H1 (cell line): ENCODE data around the gene SLC66A1. TPM values are rescaled to one million over a fixed set of nuclear protein-coding genes. Genes with fewer than 3 reads are reported as not detected.

Experiments
- CBX5 ChIP-seq: fragments of 300-800, 300-1000 bp; sonication (generic); IDR thresholded peaks from 2 replicates; pipeline ENCODE4 v1.7.1; 2016; ENCODE audit warnings: antibody characterized with exemption, low read length, low read depth
- CTBP2 ChIP-seq: IDR thresholded peaks from 2 replicates; pipeline ENCODE4 v1.7.0; 2011; ENCODE audit warnings: borderline replicate concordance, mild to moderate bottlenecking, moderate library complexity, mixed read lengths, low read length; ENCODE audit not compliant: insufficient read depth, insufficient read length
- POLR2A ChIP-seq, 2 experiments: IDR thresholded peaks; 1 replicate in 1 of 2; 2 replicates in 1 of 2; pipeline ENCODE4 v1.6.1; 2011; ENCODE audit warnings: low read depth in 2 of 2, low read length in 2 of 2, mild to moderate bottlenecking in 2 of 2; ENCODE audit errors: control extremely low read depth in 1 of 2
- RBBP5 ChIP-seq: IDR thresholded peaks from 2 replicates; pipeline ENCODE4 v1.7.1; 2012; ENCODE audit warnings: low read depth, mild to moderate bottlenecking, inconsistent platforms, low read length, moderate library complexity, borderline replicate concordance
- RXRA ChIP-seq: IDR thresholded peaks from 2 replicates; pipeline ENCODE4 v1.6.1; 2011; ENCODE audit warnings: low read depth, mild to moderate bottlenecking, low read length, moderate library complexity; ENCODE audit not compliant: insufficient read depth
- SIX5 ChIP-seq: IDR thresholded peaks from 2 replicates; pipeline ENCODE4 v1.6.1; 2011; ENCODE audit warnings: mild to moderate bottlenecking, low read depth, low read length
- TEAD4 ChIP-seq: IDR thresholded peaks from 2 replicates; pipeline ENCODE4 v1.6.1; 2012; ENCODE audit warnings: low read depth, low read length, inconsistent platforms, mixed read lengths
- polyA plus RNA-seq, 7 experiments: library from polyadenylated mRNA; depleted of rRNA in 3 of 7; stranded (reverse) in 5 of 7; unstranded in 2 of 7; fragments of >200 nt in 5 of 7; fragments of 200-250 nt in 2 of 7; gene quantifications; 1 replicate in 5 of 7; 2 replicates in 1 of 7; 4 replicates in 1 of 7; pipeline versions ENCODE4 v1.2.1 to v1.2.3, GENCODE V29; 2011 to 2013; ENCODE audit warnings: missing spikeins in 2 of 7, mixed read lengths in 2 of 7
- total RNA-seq: library from RNA; stranded (reverse); fragmentation: NEBNext Ultra II Directional; extraction: Animal tissue kit (Norgen Biotek cat#: 25700); gene quantifications from 2 replicates; pipeline ENCODE4 v1.2.1, GENCODE V29; 2021
- TF ChIP-seq, protein P1 (sequence below): fragments of 300-600 bp; sonication (generic); IDR thresholded peaks from 2 replicates; pipeline ENCODE4 v1.7.1; 2012; ENCODE audit warnings: low read length, moderate library complexity, mild to moderate bottlenecking, inconsistent platforms; ENCODE audit not compliant: insufficient replicate concordance
- TF ChIP-seq, protein P2 (sequence below): IDR thresholded peaks from 2 replicates; pipeline ENCODE4 v1.6.1; 2012; ENCODE audit warnings: low read length, inconsistent platforms

SLC66A1 gene
- total and polyA plus RNA-seq, 2 of the 8 experiments (the other 6 are each of a cell fraction or from before 2014, with no cell fraction given), result 16.8 to 27.9 TPM

DNA sequence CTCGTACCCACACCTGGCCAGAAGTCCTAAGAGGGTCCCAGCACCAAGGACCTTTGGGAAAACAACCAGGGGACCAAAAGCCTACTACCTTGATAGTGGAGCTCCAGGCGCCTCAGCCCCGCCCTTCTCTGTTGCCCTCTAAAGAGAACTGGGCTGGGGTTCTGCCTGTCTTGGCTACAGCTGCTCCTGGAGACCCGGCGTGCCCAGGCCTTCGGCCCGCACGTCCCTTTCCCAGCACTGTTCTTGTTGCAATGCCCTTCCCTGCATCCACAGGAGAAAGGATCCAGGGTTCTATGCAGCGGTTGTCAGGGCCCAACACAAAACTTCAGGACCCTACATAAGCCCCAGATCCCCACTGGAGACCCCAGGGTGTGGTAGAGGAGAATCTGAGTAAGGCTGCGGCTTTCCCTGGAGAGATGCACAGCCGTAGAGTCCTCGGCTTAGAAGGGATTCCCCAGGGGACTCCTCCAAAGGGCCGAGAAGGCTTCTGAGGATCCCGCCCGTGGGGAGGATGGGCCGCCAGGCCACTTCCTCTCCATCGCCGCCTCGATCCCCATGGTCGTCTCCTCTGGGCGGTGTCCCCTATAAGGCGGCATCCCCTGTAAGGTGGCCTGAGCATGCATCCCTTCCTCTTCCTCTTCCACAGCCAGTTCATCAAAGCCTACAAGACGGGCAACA lies 12.0 kb downstream of the SLC66A1 start (continued):
- TF ChIP-seq, protein P1, sequence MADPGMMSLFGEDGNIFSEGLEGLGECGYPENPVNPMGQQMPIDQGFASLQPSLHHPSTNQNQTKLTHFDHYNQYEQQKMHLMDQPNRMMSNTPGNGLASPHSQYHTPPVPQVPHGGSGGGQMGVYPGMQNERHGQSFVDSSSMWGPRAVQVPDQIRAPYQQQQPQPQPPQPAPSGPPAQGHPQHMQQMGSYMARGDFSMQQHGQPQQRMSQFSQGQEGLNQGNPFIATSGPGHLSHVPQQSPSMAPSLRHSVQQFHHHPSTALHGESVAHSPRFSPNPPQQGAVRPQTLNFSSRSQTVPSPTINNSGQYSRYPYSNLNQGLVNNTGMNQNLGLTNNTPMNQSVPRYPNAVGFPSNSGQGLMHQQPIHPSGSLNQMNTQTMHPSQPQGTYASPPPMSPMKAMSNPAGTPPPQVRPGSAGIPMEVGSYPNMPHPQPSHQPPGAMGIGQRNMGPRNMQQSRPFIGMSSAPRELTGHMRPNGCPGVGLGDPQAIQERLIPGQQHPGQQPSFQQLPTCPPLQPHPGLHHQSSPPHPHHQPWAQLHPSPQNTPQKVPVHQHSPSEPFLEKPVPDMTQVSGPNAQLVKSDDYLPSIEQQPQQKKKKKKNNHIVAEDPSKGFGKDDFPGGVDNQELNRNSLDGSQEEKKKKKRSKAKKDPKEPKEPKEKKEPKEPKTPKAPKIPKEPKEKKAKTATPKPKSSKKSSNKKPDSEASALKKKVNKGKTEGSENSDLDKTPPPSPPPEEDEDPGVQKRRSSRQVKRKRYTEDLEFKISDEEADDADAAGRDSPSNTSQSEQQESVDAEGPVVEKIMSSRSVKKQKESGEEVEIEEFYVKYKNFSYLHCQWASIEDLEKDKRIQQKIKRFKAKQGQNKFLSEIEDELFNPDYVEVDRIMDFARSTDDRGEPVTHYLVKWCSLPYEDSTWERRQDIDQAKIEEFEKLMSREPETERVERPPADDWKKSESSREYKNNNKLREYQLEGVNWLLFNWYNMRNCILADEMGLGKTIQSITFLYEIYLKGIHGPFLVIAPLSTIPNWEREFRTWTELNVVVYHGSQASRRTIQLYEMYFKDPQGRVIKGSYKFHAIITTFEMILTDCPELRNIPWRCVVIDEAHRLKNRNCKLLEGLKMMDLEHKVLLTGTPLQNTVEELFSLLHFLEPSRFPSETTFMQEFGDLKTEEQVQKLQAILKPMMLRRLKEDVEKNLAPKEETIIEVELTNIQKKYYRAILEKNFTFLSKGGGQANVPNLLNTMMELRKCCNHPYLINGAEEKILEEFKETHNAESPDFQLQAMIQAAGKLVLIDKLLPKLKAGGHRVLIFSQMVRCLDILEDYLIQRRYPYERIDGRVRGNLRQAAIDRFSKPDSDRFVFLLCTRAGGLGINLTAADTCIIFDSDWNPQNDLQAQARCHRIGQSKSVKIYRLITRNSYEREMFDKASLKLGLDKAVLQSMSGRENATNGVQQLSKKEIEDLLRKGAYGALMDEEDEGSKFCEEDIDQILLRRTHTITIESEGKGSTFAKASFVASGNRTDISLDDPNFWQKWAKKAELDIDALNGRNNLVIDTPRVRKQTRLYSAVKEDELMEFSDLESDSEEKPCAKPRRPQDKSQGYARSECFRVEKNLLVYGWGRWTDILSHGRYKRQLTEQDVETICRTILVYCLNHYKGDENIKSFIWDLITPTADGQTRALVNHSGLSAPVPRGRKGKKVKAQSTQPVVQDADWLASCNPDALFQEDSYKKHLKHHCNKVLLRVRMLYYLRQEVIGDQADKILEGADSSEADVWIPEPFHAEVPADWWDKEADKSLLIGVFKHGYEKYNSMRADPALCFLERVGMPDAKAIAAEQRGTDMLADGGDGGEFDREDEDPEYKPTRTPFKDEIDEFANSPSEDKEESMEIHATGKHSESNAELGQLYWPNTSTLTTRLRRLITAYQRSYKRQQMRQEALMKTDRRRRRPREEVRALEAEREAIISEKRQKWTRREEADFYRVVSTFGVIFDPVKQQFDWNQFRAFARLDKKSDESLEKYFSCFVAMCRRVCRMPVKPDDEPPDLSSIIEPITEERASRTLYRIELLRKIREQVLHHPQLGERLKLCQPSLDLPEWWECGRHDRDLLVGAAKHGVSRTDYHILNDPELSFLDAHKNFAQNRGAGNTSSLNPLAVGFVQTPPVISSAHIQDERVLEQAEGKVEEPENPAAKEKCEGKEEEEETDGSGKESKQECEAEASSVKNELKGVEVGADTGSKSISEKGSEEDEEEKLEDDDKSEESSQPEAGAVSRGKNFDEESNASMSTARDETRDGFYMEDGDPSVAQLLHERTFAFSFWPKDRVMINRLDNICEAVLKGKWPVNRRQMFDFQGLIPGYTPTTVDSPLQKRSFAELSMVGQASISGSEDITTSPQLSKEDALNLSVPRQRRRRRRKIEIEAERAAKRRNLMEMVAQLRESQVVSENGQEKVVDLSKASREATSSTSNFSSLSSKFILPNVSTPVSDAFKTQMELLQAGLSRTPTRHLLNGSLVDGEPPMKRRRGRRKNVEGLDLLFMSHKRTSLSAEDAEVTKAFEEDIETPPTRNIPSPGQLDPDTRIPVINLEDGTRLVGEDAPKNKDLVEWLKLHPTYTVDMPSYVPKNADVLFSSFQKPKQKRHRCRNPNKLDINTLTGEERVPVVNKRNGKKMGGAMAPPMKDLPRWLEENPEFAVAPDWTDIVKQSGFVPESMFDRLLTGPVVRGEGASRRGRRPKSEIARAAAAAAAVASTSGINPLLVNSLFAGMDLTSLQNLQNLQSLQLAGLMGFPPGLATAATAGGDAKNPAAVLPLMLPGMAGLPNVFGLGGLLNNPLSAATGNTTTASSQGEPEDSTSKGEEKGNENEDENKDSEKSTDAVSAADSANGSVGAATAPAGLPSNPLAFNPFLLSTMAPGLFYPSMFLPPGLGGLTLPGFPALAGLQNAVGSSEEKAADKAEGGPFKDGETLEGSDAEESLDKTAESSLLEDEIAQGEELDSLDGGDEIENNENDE, result no peak
- TF ChIP-seq SIX5, result no peak
- no peak for TF ChIP-seq RBBP5
- TF ChIP-seq RXRA, result no peak
- TF ChIP-seq, protein P2, sequence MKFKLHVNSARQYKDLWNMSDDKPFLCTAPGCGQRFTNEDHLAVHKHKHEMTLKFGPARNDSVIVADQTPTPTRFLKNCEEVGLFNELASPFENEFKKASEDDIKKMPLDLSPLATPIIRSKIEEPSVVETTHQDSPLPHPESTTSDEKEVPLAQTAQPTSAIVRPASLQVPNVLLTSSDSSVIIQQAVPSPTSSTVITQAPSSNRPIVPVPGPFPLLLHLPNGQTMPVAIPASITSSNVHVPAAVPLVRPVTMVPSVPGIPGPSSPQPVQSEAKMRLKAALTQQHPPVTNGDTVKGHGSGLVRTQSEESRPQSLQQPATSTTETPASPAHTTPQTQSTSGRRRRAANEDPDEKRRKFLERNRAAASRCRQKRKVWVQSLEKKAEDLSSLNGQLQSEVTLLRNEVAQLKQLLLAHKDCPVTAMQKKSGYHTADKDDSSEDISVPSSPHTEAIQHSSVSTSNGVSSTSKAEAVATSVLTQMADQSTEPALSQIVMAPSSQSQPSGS, result no peak
- no peak for TF ChIP-seq CTBP2
- no peak for TF ChIP-seq CBX5
- TF ChIP-seq POLR2A (IDR thresholded peaks at IDR 0.05; ENCODE audit: control extremely low read depth in 1 of 2, low read depth in 2 of 2, low read length in 2 of 2), result no peak
- no peak for TF ChIP-seq TEAD4
